ENCODE measurements around the gene ETS1. TPM values are rescaled to one million over a fixed set of nuclear protein-coding genes. Genes with fewer than 3 reads are reported as not detected.

Gene ETS1
- total and polyA plus RNA-seq, 11 donors: 18.4 to 101 (median 45.3) TPM

- 84 to 94% (median 91%) methylated on average over 1 of the region's 1 CpG for WGBS, 4 donors
- ATAC-seq: no peak
- intact Hi-C loops (cut with DNase I): loop anchor here in 2 of 10 donors (10.0 kb wide), 3 partner anchors 147 to 357 kb away; no protein-coding TSS in a partner anchor
Observed at GRCh38 chr11:128477811-128478210, 109.5 kb downstream of the ETS1 start.

GRCh38 chr11:128477278-128477677, 110.1 kb downstream of the ETS1 start:
- 88 to 97% (median 94%) methylated on average over 3 of the region's 3 CpGs for WGBS, 4 donors
- Histone ChIP-seq H3K36me3 (peaks cover 0 to 81% (median 67%) of the 10 kb centered on the region in 9 donors), H3K4me1 (peaks cover 11 to 98% (median 92%) of the 10 kb centered on the region in 12 donors), H3K4me3 (no peak overlapping the region), H3K27ac (peak overlapping the region in 5 of 12 donors; percentile 9 to 83 (median 11)), H3K9me3 (no peaks in the 10 kb centered on the region), H3K27me3 (no peaks in the 10 kb centered on the region)
- TF ChIP-seq CTCF (IDR thresholded peaks at IDR 0.05) (no peak), POLR2A (IDR thresholded peaks at IDR 0.05) (no peak)
- DNase-seq (no peak), ATAC-seq (no peak)
- intact Hi-C loops (cut with DNase I): loop anchor here in 2 of 10 donors (10.0 kb wide), 3 partner anchors 148 to 358 kb away; no protein-coding TSS in a partner anchor

More at GRCh38 chr11:128477811-128478210, 109.5 kb downstream of the ETS1 start:
- TF ChIP-seq CTCF (IDR thresholded peaks at IDR 0.05) (no peak), POLR2A (IDR thresholded peaks at IDR 0.05) (no peak)
- H3K4me3 ChIP-seq: no peak overlapping the region
- peak overlapping the region in 3 of 12 donors; percentile 9 to 83 (median 9) for H3K27ac ChIP-seq
- H3K27me3 ChIP-seq: no peaks in the 10 kb centered on the region
- no peak for DNase-seq
- H3K36me3 ChIP-seq: peaks cover 0 to 81% (median 62%) of the 10 kb centered on the region in 9 donors
- no peaks in the 10 kb centered on the region for H3K9me3 ChIP-seq
- peaks cover 11 to 98% (median 92%) of the 10 kb centered on the region in 12 donors for H3K4me1 ChIP-seq

GRCh38 chr11:128476729-128477128, 110.6 kb downstream of the ETS1 start:
- Histone ChIP-seq H3K27me3 (no peaks in the 10 kb centered on the region), H3K36me3 (peaks cover 0 to 83% (median 73%) of the 10 kb centered on the region in 9 donors), H3K27ac (peak overlapping the region in 5 of 12 donors; percentile 9 to 83 (median 24)), H3K9me3 (no peaks in the 10 kb centered on the region), H3K4me3 (no peak overlapping the region), H3K4me1 (peaks cover 11 to 98% (median 92%) of the 10 kb centered on the region in 12 donors)
- intact Hi-C loops (cut with DNase I): loop anchor here in 2 of 10 donors (10.0 kb wide), 3 partner anchors 148 to 358 kb away; no protein-coding TSS in a partner anchor
- DNase-seq (no peak), ATAC-seq (peak in 1 of 4 donors; percentile 26)
- TF ChIP-seq POLR2A (IDR thresholded peaks at IDR 0.05): no peak
- TF ChIP-seq CTCF (IDR thresholded peaks at IDR 0.05): no peak
- 55 to 75% (median 69%) methylated on average over 7 of the region's 7 CpGs for WGBS, 4 donors

GRCh38 chr11:128476049-128476448, 111.3 kb downstream of the ETS1 start:
- ATAC-seq (no peak), DNase-seq (no peak)
- Histone ChIP-seq H3K9me3 (no peaks in the 10 kb centered on the region), H3K27ac (peak overlapping the region in 5 of 12 donors; percentile 15 to 83 (median 52)), H3K36me3 (peaks cover 0 to 83% (median 77%) of the 10 kb centered on the region in 9 donors), H3K4me1 (peaks cover 11 to 98% (median 92%) of the 10 kb centered on the region in 12 donors), H3K27me3 (no peaks in the 10 kb centered on the region), H3K4me3 (no peak overlapping the region)
- TF ChIP-seq POLR2A (IDR thresholded peaks at IDR 0.05) (no peak), CTCF (IDR thresholded peaks at IDR 0.05) (no peak)
- intact Hi-C loops (cut with DNase I): loop anchor here in 2 of 10 donors (10.0 kb wide), 3 partner anchors 149 to 359 kb away; no protein-coding TSS in a partner anchor
- 24 to 44% (median 32%) methylated on average over 1 of the region's 1 CpG for WGBS, 4 donors

Measured in heart left ventricle (tissue), 16 donors.